Astrocyte (in vitro differentiated cells and primary cell): ENCODE measurements around the gene FAM53B. TPM values are rescaled to one million over a fixed set of nuclear protein-coding genes. Genes with fewer than 3 reads are reported as not detected.

Source experiments
- DNase-seq: peaks from one replicate; pipeline ENCODE4 v3.0.0-alpha.2; 2010; ENCODE audit warnings: low read depth
- FAIRE-seq: peaks from 2 replicates; lab custom pipeline; 2011; peaks lifted over from hg19 to GRCh38; lab: Jason Lieb, UNC
- H2AFZ ChIP-seq: 2 replicates; pipeline ENCODE4 v1.6.0; 2012; ENCODE audit warnings: low read depth, low read length, inconsistent platforms
- H3K27ac ChIP-seq: 2 replicates; pipeline ENCODE4 v1.5.1; 2011; ENCODE audit warnings: low read depth, low read length, inconsistent platforms
- H3K27me3 ChIP-seq: 2 replicates; pipeline ENCODE4 v1.6.0; 2011; ENCODE audit warnings: low read length, inconsistent platforms; ENCODE audit not compliant: insufficient read depth
- H3K36me3 ChIP-seq: 2 replicates; pipeline ENCODE4 v1.5.1; 2011; ENCODE audit warnings: low read length, inconsistent platforms; ENCODE audit not compliant: insufficient read depth
- H3K4me1 ChIP-seq: 2 replicates; pipeline ENCODE4 v1.5.1; 2011; ENCODE audit warnings: low read length, inconsistent platforms; ENCODE audit not compliant: insufficient read depth
- H3K4me2 ChIP-seq: 2 replicates; pipeline ENCODE4 v1.6.0; 2012; ENCODE audit warnings: low read length, inconsistent platforms
- H3K4me3 ChIP-seq: 2 replicates; pipeline ENCODE4 v1.5.1; 2011; ENCODE audit warnings: low read depth, mild to moderate bottlenecking, low read length, inconsistent platforms; ENCODE audit not compliant: insufficient read depth
- H3K79me2 ChIP-seq: 2 replicates; pipeline ENCODE4 v1.6.0; 2012; ENCODE audit warnings: mild to moderate bottlenecking, low read length, inconsistent platforms; ENCODE audit not compliant: insufficient read depth
- H3K9ac ChIP-seq: 2 replicates; pipeline ENCODE4 v1.6.0; 2012; ENCODE audit warnings: mild to moderate bottlenecking, low read length, inconsistent platforms
- H3K9me3 ChIP-seq: 2 replicates; pipeline ENCODE4 v1.5.1; 2012; ENCODE audit warnings: low read depth, mild to moderate bottlenecking, low read length, inconsistent platforms; ENCODE audit not compliant: insufficient read depth
- H4K20me1 ChIP-seq: 2 replicates; pipeline ENCODE4 v1.6.0; 2012; ENCODE audit warnings: low read length, inconsistent platforms; ENCODE audit not compliant: insufficient read depth
- H3K27ac Mint-ChIP-seq: one replicate; pipeline ENCODE4 v1.8.0; 2021; ENCODE audit warnings: mild to moderate bottlenecking, mixed read lengths; ENCODE audit not compliant: unreplicated experiment
- H3K27me3 Mint-ChIP-seq: one replicate; pipeline ENCODE4 v1.8.0; 2021; ENCODE audit warnings: low read depth, mixed read lengths; ENCODE audit not compliant: unreplicated experiment
- H3K36me3 Mint-ChIP-seq: one replicate; pipeline ENCODE4 v1.8.0; 2021; ENCODE audit warnings: low read depth, mixed read lengths; ENCODE audit not compliant: unreplicated experiment
- H3K4me1 Mint-ChIP-seq: one replicate; pipeline ENCODE4 v1.8.0; 2021; ENCODE audit warnings: low read depth, mixed read lengths; ENCODE audit not compliant: unreplicated experiment
- H3K4me3 Mint-ChIP-seq: one replicate; pipeline ENCODE4 v1.8.0; 2021; ENCODE audit warnings: mild to moderate bottlenecking, moderate library complexity, mixed read lengths; ENCODE audit not compliant: unreplicated experiment
- H3K9me3 Mint-ChIP-seq: one replicate; pipeline ENCODE4 v1.8.0; 2021; ENCODE audit warnings: mild to moderate bottlenecking, mixed read lengths; ENCODE audit not compliant: unreplicated experiment
- EZH2 ChIP-seq: IDR thresholded peaks from 2 replicates; pipeline ENCODE4 v1.6.1; 2012; ENCODE audit warnings: mild to moderate bottlenecking, low read length, inconsistent platforms; ENCODE audit not compliant: insufficient read depth
- total RNA-seq: library from RNA; stranded (reverse); gene quantifications from 2 replicates; pipeline ENCODE4 v1.2.1, GENCODE V29; 2021
- TF ChIP-seq, protein P1 (sequence below): IDR thresholded peaks from 2 replicates; pipeline ENCODE4 v1.5.1; 2011; ENCODE audit warnings: low read depth, mild to moderate bottlenecking, inconsistent platforms, low read length, moderate library complexity; ENCODE audit not compliant: insufficient read depth

FAM53B gene
- total RNA-seq, 1 donor from 2014 or later: 12.9 TPM

DNA sequence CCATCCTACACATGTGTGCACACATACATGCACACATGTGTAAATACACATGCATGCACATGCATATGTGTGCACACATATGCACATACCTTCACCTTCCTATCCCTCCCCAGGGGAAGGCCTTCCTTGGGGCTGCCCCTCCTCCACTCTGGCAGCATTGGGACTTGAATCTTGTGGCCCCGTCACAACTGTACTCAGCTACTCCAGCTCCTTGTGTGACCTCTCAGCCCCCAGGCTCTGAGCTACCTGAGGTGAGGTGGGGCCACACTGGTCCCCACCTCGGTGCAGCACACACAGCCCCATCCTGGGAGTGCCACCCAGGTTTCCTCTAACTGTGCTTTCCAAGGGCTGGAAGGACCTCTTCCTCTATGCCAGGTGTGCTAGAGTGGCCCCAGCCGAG is 166.5 kb downstream of the FAM53B start:
- no peak for FAIRE-seq
- H3K27ac Mint-ChIP-seq: no peak overlapping the region

DNA sequence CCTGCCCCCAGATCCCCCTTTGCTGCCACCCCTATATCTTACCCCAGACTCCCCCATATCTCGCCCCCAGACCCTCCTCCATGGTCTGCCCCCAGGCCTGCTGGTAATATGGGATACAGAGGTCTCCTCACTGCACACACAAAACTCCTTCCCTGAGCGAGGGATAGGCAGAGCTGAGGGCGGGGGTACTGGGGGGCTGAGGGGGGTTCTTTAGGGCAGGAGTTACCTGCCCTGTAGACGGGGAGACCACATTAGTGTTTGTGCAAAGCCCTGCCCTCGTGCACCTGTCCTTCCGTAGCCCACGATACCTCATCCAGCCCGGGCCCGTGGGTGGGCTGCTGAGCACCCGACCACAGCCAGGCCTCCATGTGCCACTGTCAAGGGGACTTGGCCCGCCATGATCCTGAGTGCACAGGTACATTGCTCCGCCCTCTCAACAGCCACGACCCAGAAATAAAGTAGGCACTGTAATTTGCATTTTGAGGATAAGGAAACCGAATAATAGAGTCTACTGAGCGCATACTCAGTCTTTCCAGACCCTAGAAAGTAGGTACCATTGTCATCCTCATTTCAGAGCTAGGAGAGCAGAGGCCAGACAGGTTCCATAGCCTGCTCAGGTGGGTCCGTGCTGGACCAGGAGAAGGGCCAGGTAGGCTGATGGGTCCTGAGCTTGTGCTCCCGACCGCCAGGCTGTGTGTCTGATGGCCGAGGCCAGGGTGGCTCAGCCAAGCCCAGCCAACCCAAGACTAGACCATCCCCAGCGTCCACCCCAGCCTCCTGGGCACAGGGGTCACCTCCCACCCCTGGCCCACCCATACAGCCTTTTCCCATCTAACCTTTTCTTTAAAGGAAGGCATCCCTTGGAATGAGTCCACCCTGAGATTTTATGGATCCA is 167.4 kb downstream of the FAM53B start:
- Histone ChIP-seq H2AFZ (no peak overlapping the region), H3K4me2 (no peak overlapping the region), H3K27me3 (no peaks in the 10 kb centered on the region), H3K4me3 (no peak overlapping the region), H3K9me3 (no peaks in the 10 kb centered on the region), H3K79me2 (no peaks in the 10 kb centered on the region), H3K36me3 (no peaks in the 10 kb centered on the region), H3K27ac (no peak overlapping the region), H3K4me1 (no peaks in the 10 kb centered on the region), H4K20me1 (no peaks in the 10 kb centered on the region), H3K9ac (no peak overlapping the region)
- Mint-ChIP-seq H3K4me3 (no peak overlapping the region), H3K27ac (no peak overlapping the region), H3K9me3 (peaks cover 5% of the 10 kb centered on the region), H3K36me3 (no peaks in the 10 kb centered on the region), H3K4me1 (no peaks in the 10 kb centered on the region), H3K27me3 (peaks cover 24% of the 10 kb centered on the region)
- FAIRE-seq: no peak
- TF ChIP-seq, protein P1, sequence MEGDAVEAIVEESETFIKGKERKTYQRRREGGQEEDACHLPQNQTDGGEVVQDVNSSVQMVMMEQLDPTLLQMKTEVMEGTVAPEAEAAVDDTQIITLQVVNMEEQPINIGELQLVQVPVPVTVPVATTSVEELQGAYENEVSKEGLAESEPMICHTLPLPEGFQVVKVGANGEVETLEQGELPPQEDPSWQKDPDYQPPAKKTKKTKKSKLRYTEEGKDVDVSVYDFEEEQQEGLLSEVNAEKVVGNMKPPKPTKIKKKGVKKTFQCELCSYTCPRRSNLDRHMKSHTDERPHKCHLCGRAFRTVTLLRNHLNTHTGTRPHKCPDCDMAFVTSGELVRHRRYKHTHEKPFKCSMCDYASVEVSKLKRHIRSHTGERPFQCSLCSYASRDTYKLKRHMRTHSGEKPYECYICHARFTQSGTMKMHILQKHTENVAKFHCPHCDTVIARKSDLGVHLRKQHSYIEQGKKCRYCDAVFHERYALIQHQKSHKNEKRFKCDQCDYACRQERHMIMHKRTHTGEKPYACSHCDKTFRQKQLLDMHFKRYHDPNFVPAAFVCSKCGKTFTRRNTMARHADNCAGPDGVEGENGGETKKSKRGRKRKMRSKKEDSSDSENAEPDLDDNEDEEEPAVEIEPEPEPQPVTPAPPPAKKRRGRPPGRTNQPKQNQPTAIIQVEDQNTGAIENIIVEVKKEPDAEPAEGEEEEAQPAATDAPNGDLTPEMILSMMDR: no peak
- TF ChIP-seq EZH2: no peak
- DNase-seq: no peak

More for the DNA sequence above, 166.5 kb downstream of the FAM53B start:
- Mint-ChIP-seq H3K9me3 (peaks cover 7% of the 10 kb centered on the region), H3K4me3 (no peak overlapping the region), H3K27me3 (peaks cover 20% of the 10 kb centered on the region), H3K36me3 (no peaks in the 10 kb centered on the region), H3K4me1 (no peaks in the 10 kb centered on the region)
- no peak overlapping the region for H3K4me2 ChIP-seq
- no peaks in the 10 kb centered on the region for H3K27me3 ChIP-seq
- H2AFZ ChIP-seq: no peak overlapping the region
- H3K4me3 ChIP-seq: no peak overlapping the region
- no peak overlapping the region for H3K27ac ChIP-seq
- no peaks in the 10 kb centered on the region for H3K36me3 ChIP-seq
- no peaks in the 10 kb centered on the region for H4K20me1 ChIP-seq
- no peaks in the 10 kb centered on the region for H3K79me2 ChIP-seq
- no peak for DNase-seq
- no peak overlapping the region for H3K9ac ChIP-seq
- TF ChIP-seq, protein P1: no peak
- TF ChIP-seq EZH2: no peak
- H3K4me1 ChIP-seq: no peaks in the 10 kb centered on the region
- no peaks in the 10 kb centered on the region for H3K9me3 ChIP-seq
